Effector memory CD8-positive, alpha-beta T cell (primary cell): Measurements from ENCODE around the gene SPCS2.
"Not testable (repeated sequence)": the region's sequence is repeated elsewhere in the genome, so short reads cannot be mapped to it uniquely, and the experiment has no call there.

Experiments used
- ATAC-seq: fragments of 150-1000 bp; cut with Tn5 transposase; replicated peaks from 2 replicates; pipeline ENCODE4 v1.10.0; 2021; ENCODE audit warnings: mild to moderate bottlenecking, moderate library complexity
- DNase-seq, 3 experiments: peaks; one replicate each; pipeline ENCODE4 v3.0.0; 2021
- H3K27ac Mint-ChIP-seq, 2 donors: one replicate each; pipeline ENCODE4 v1.8.0; 2022; ENCODE audit warnings: mild to moderate bottlenecking in 2 of 2, mixed read lengths in 2 of 2, moderate library complexity in 2 of 2
- H3K27me3 Mint-ChIP-seq, 2 donors: one replicate each; pipeline ENCODE4 v1.8.0; 2022; ENCODE audit warnings: mixed read lengths in 2 of 2
- H3K36me3 Mint-ChIP-seq: one replicate; pipeline ENCODE4 v1.8.0; 2022; ENCODE audit warnings: mild to moderate bottlenecking, moderate library complexity, mixed read lengths; ENCODE audit not compliant: insufficient read depth
- H3K4me1 Mint-ChIP-seq, 2 donors: one replicate each; pipeline ENCODE4 v1.8.0; 2022; ENCODE audit warnings: low read depth in 2 of 2, mixed read lengths in 2 of 2
- H3K4me3 Mint-ChIP-seq, 2 donors: one replicate each; pipeline ENCODE4 v1.8.0; 2022; ENCODE audit warnings: mild to moderate bottlenecking in 2 of 2, mixed read lengths in 2 of 2, moderate library complexity in 2 of 2
- H3K9me3 Mint-ChIP-seq, 2 donors: one replicate each; pipeline ENCODE4 v1.8.0; 2022; ENCODE audit warnings: mixed read lengths in 2 of 2

The SPCS2 gene

DNA sequence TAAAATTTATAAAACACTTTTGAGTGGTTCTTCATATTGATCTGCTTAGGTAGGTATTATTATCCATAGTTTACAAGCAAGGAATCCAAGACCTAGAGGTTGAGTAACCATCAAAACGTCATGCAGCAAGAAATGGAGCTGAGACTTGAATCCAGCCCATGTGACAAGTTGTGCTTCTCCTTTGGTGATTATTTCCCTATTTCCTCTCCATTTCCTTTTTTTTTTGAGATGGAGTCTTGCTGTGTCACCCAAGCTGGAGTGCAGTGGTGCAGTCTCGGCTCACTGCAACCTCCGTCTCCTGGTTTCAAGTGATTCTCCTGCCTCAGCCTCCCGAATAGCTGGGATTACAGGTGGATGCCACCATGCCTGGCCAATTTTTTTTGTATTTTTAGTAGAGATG lies 41.1 kb downstream of the SPCS2 start:
- not testable (repeated sequence) for H3K27me3 Mint-ChIP-seq, H3K36me3 Mint-ChIP-seq, DNase-seq, H3K9me3 Mint-ChIP-seq, H3K4me3 Mint-ChIP-seq, ATAC-seq
- H3K27ac Mint-ChIP-seq, result peak overlapping the region in 1 of 2 donors; percentile 90
- peaks cover 15 to 29% of the 10 kb centered on the region in 2 donors for H3K4me1 Mint-ChIP-seq

DNA sequence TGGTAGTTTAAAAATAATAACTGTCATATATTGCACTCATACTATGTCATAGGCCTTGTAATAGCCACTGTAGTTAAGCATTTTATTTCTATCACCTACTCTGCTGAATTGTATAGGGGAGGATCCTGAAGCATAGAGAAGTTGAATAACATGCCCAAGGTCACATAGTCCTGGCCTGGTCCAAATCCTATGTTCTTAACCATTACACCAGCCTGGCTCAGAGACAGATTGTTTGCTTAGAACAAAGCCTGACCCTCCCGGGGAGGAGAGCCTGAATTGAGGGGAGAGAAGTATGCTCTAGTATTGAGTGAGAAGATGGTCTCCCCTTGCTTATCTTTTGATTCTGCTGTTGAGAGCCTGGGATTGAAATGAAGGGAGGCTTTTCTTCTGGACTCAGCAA lies 41.9 kb downstream of the SPCS2 start:
- Mint-ChIP-seq H3K4me3 (peak overlapping the region in 1 of 2 donors; percentile 23), H3K9me3 (no peaks in the 10 kb centered on the region), H3K4me1 (peaks cover 15 to 29% of the 10 kb centered on the region in 2 donors), H3K27me3 (no peaks in the 10 kb centered on the region), H3K27ac (peak overlapping the region in 1 of 2 donors; percentile 90), H3K36me3 (peaks cover 8% of the 10 kb centered on the region)
- no peak for ATAC-seq
- no peak for DNase-seq

DNA sequence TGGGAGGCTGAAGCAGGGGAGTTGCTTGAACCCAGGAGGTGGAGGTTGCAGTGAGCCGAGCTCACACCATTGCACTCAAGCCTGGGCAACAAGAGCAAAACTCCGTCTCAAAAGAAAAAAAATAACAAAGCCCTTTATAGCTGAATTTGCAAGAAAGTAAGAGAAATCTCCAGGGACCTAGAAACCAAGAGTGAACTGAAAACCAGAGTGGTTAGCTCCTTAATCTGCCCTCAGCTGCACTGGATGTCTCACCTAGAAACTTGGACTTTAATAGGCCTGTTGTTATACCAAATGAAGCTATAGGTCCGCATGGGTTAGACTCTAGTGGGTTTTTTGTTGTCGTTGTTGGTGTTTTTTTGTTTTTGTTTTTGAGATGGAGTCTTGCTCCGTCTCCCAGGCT lies 43.8 kb downstream of the SPCS2 start:
- ATAC-seq, result no peak
- Mint-ChIP-seq H3K27ac (no peak overlapping the region), H3K36me3 (peaks cover 15% of the 10 kb centered on the region), H3K27me3 (no peaks in the 10 kb centered on the region), H3K9me3 (no peaks in the 10 kb centered on the region), H3K4me1 (peaks cover 15 to 29% of the 10 kb centered on the region in 2 donors), H3K4me3 (no peak overlapping the region)
- no peak for DNase-seq

GRCh38 chr11:75000975-75001354 lies 51.9 kb downstream of the SPCS2 start:
- Mint-ChIP-seq H3K36me3 (peaks cover 11% of the 10 kb centered on the region), H3K4me3 (no peak overlapping the region), H3K9me3 (no peaks in the 10 kb centered on the region), H3K4me1 (no peaks in the 10 kb centered on the region), H3K27me3 (no peaks in the 10 kb centered on the region), H3K27ac (no peak overlapping the region)
- no peak for ATAC-seq
- no peak for DNase-seq

DNA sequence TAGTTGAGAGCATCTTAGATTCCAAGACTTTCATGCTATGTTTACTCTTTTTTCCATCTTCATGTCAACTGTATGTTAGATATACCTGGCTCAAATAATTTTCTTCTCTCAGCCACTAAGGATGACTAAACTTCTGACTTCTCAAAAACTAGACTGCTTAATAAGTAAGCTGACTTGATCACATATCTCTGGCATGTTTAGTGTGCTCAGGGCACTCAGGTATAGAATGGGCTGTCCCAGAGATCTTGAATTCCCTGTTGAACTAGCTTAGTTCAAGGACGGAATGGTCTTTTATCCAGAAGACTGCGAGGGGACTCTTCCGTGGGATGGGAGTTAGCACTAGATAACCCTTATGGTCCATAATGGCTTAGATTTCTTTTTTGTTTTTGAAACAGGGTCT lies 52.6 kb downstream of the SPCS2 start:
- ATAC-seq, result no peak
- Mint-ChIP-seq H3K9me3 (no peaks in the 10 kb centered on the region), H3K4me1 (no peaks in the 10 kb centered on the region), H3K36me3 (peaks cover 11% of the 10 kb centered on the region), H3K4me3 (no peak overlapping the region), H3K27me3 (no peaks in the 10 kb centered on the region), H3K27ac (no peak overlapping the region)
- DNase-seq, result no peak

- Mint-ChIP-seq H3K27ac (no peak overlapping the region), H3K4me1 (no peaks in the 10 kb centered on the region), H3K36me3 (peaks cover 6% of the 10 kb centered on the region), H3K27me3 (no peaks in the 10 kb centered on the region), H3K9me3 (no peaks in the 10 kb centered on the region), H3K4me3 (no peak overlapping the region)
- DNase-seq (no peak), ATAC-seq (no peak)
Observed at GRCh38 chr11:75002516-75002915, 53.5 kb downstream of the SPCS2 start.

DNA sequence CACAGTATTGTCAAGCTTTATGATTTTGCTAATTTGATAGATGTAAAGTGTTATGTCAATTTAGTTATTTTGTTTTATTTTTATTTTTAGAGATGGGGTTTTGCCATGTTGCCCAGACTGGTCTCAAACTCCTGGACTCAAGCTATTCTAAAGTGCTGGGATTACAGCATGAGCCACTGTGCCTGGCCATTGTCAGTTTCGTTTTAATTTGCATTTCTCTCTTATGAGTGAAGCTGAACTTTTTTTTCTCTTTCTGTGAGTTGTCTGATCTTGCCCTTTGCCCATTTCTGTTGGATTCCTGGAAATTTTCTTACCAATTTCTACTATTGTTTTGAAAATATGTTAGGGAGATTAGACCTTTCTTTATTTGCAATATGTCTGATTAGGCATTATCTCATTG lies 55.1 kb downstream of the SPCS2 start:
- H3K4me1 Mint-ChIP-seq, result no peaks in the 10 kb centered on the region
- no peak for ATAC-seq
- no peaks in the 10 kb centered on the region for H3K27me3 Mint-ChIP-seq
- no peak overlapping the region for H3K27ac Mint-ChIP-seq
- DNase-seq, result no peak
- no peak overlapping the region for H3K4me3 Mint-ChIP-seq
- peaks cover 2% of the 10 kb centered on the region for H3K36me3 Mint-ChIP-seq
- H3K9me3 Mint-ChIP-seq, result no peaks in the 10 kb centered on the region

DNA sequence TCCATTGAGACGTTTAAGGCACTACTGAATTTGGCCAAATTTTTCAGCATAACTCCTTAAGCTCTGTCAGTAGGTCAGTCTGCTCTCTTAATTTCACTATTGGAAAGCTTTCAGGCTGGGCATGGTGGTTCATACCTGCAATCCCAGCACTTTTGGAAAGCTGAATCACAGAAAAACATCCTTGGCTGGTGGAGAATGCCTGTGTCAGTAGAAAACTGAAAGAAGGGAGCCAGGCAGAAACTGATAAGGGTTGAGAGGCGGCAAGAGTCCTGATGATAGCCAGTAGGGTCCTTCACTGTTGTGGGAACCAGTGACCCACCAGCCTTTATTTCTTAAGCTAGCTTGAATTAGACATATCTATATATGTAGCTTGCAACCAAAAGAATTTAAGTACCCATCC lies 62.3 kb downstream of the SPCS2 start:
- Mint-ChIP-seq H3K4me3 (no peak overlapping the region), H3K4me1 (no peaks in the 10 kb centered on the region), H3K9me3 (no peaks in the 10 kb centered on the region), H3K27ac (no peak overlapping the region), H3K27me3 (no peaks in the 10 kb centered on the region), H3K36me3 (peaks cover 4% of the 10 kb centered on the region)
- no peak for ATAC-seq
- no peak for DNase-seq

- Mint-ChIP-seq H3K27ac (no peak overlapping the region), H3K4me1 (no peaks in the 10 kb centered on the region), H3K4me3 (no peak overlapping the region), H3K27me3 (no peaks in the 10 kb centered on the region), H3K9me3 (no peaks in the 10 kb centered on the region), H3K36me3 (peaks cover 4% of the 10 kb centered on the region)
- ATAC-seq (no peak), DNase-seq (no peak)
Observed at GRCh38 chr11:75011872-75012271, 62.8 kb downstream of the SPCS2 start.

- Mint-ChIP-seq H3K27ac (no peak overlapping the region), H3K36me3 (peaks cover 4% of the 10 kb centered on the region), H3K9me3 (no peaks in the 10 kb centered on the region), H3K4me1 (no peaks in the 10 kb centered on the region), H3K27me3 (no peaks in the 10 kb centered on the region), H3K4me3 (no peak overlapping the region)
- ATAC-seq (no peak), DNase-seq (no peak)
Observed at GRCh38 chr11:75013051-75013450, 64.0 kb downstream of the SPCS2 start.

DNA sequence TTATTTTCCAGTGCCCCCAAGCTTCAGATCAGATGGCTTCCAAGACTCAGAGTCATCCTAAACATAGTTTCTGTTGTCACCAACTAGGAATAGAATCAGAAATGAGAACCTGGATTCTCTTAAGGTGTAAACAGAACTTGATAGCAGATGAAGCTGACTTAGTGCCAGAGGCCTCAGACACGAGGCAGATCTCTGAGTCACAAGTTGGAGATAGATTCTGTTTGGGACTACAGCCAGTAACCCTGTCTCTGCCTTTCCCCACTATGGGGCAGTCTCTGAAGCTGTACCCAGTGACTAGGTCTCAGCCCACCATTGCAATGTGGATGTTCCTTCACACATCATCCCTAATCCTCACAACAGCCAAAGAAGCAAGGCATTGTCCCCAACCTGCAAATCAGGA lies 65.1 kb downstream of the SPCS2 start:
- Mint-ChIP-seq H3K9me3 (peaks cover 0 to 2% of the 10 kb centered on the region in 2 donors), H3K4me3 (no peak overlapping the region), H3K4me1 (no peaks in the 10 kb centered on the region), H3K27me3 (no peaks in the 10 kb centered on the region), H3K36me3 (peaks cover 2% of the 10 kb centered on the region), H3K27ac (no peak overlapping the region)
- DNase-seq (no peak), ATAC-seq (no peak)

DNA sequence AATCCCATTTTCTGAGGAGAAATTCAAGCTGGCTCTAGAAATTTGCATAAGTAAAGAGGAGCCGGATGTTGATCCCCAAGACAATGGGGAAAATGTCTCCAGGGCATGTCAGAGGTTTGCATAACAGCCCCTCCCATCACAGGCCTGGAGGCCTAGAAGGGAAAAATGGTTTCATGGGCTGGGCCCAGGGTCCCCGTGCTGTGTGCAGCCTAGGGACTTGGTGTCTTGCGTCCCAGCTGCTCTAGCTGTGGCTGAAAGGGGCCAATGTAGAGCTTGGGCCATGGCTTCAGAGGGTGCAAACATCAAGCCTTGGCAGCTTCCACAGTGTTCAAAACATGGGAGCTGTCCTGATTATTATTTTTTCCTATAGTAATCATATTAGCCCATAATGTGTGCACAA lies 70.1 kb downstream of the SPCS2 start:
- H3K9me3 Mint-ChIP-seq, H3K4me1 Mint-ChIP-seq, H3K4me3 Mint-ChIP-seq, H3K27ac Mint-ChIP-seq, ATAC-seq, DNase-seq, H3K36me3 Mint-ChIP-seq, H3K27me3 Mint-ChIP-seq: not testable (repeated sequence)

GRCh38 chr11:75020328-75020727 lies 71.3 kb downstream of the SPCS2 start:
- not testable (repeated sequence) for H3K4me3 Mint-ChIP-seq, H3K27ac Mint-ChIP-seq, H3K9me3 Mint-ChIP-seq, ATAC-seq, H3K27me3 Mint-ChIP-seq, DNase-seq, H3K4me1 Mint-ChIP-seq, H3K36me3 Mint-ChIP-seq

GRCh38 chr11:75022296-75022695 lies 73.2 kb downstream of the SPCS2 start:
- H3K9me3 Mint-ChIP-seq, result peaks cover 0 to 2% of the 10 kb centered on the region in 2 donors
- H3K27me3 Mint-ChIP-seq, result no peaks in the 10 kb centered on the region
- H3K36me3 Mint-ChIP-seq, result no peaks in the 10 kb centered on the region
- no peaks in the 10 kb centered on the region for H3K4me1 Mint-ChIP-seq
- ATAC-seq (no peak), DNase-seq (no peak)
- H3K4me3 Mint-ChIP-seq, result no peak overlapping the region
- H3K27ac Mint-ChIP-seq, result no peak overlapping the region

DNA sequence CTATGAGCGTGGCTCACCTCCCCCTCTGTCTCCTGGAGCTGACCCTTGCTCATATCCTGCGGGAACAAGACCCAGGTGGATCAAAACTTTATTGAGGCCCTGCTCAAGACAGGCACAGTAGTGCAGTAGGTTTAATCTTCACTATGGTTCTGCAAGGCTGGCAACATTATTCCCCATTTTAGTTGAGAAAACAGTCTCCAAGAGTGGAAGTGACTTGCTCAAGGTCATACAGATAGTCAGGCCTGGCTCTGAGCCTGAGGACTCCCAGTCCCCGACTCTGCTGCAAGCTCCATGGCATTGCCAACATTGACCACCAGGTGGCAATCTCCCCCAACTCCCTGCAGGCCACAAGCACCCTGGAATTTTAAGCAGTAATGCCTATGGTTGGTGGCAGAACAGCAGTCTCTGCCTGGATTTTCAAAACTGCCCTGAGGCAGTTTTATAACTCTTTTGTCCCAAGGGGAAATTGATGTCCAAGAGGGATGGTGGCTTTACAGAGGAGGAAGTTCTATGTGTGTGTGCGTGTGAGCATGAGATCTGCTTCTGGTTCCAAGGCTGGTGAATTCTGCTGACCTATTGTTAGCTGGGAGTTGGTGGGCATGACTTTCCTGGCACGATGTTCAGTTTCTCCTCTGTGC lies 73.8 kb downstream of the SPCS2 start:
- Mint-ChIP-seq H3K9me3 (peaks cover 0 to 2% of the 10 kb centered on the region in 2 donors), H3K4me1 (no peaks in the 10 kb centered on the region), H3K27ac (no peak overlapping the region), H3K4me3 (no peak overlapping the region), H3K36me3 (no peaks in the 10 kb centered on the region), H3K27me3 (no peaks in the 10 kb centered on the region)
- DNase-seq (peak; percentile 62 to 75 (median 67)), ATAC-seq (peak; percentile 84)
